A673 (cell line): ENCODE data around the gene CTNNBL1. TPM values are rescaled to one million over a fixed set of nuclear protein-coding genes. Genes with fewer than 3 reads are reported as not detected.

Source experiments
- BruUV-seq: library from RNA; stranded (reverse); fragments of 400-500 nt; replicated peaks from 2 replicates; lab custom pipeline; 2021; lab: Mats Ljungman, UMichigan
- CTCF ChIA-PET: fragments of 300-600 bp; sonication (Branson Sonifier 250); formaldehyde crosslinking; loops from one replicate; lab custom pipeline; 2022; ENCODE audit warnings: antibody characterized with exemption; lab: Charles Lee
- POLR2A ChIA-PET: fragments of 300-600 bp; sonication (Branson Sonifier 250); formaldehyde crosslinking; loops from one replicate; lab custom pipeline; 2022; ENCODE audit warnings: antibody characterized with exemption; ENCODE audit not compliant: low non-redundant PET; lab: Charles Lee
- DNase-seq: peaks from one replicate; pipeline ENCODE4 v3.0.0-alpha.2; 2015; ENCODE audit warnings: low spot score
- H3K27ac ChIP-seq: fragments of 200-600 bp; sonication (generic); 2 replicates; pipeline ENCODE4 v1.5.1; 2016; ENCODE audit warnings: mixed run types, low read depth, mild to moderate bottlenecking, mixed read lengths, antibody characterized with exemption, low read length; ENCODE audit not compliant: poor library complexity, severe bottlenecking
- H3K27me3 ChIP-seq: fragments of 200-600 bp; sonication (generic); replicated peaks from 2 replicates; pipeline ENCODE4 v1.6.1; 2017; ENCODE audit warnings: mixed run types, low read depth, mild to moderate bottlenecking, mixed read lengths, antibody characterized with exemption, low read length; ENCODE audit not compliant: insufficient read depth, poor library complexity
- H3K36me3 ChIP-seq: fragments of 200-600 bp; sonication (generic); 2 replicates; pipeline ENCODE4 v1.6.1; 2016; ENCODE audit warnings: mixed run types, mild to moderate bottlenecking, mixed read lengths, antibody characterized with exemption, low read length; ENCODE audit not compliant: insufficient read depth, poor library complexity, severe bottlenecking
- H3K4me1 ChIP-seq: fragments of 200-600 bp; sonication (generic); 2 replicates; pipeline ENCODE4 v1.6.1; 2017; ENCODE audit warnings: mixed run types, mild to moderate bottlenecking, mixed read lengths, antibody characterized with exemption, low read length; ENCODE audit not compliant: insufficient read depth, poor library complexity, severe bottlenecking
- H3K4me3 ChIP-seq: fragments of 200-600 bp; sonication (generic); 2 replicates; pipeline ENCODE4 v1.5.1; 2016; ENCODE audit warnings: low read depth, mixed run types, mild to moderate bottlenecking, mixed read lengths, low read length; ENCODE audit not compliant: poor library complexity, severe bottlenecking
- H3K9me3 ChIP-seq: fragments of 200-600 bp; sonication (generic); 2 replicates; pipeline ENCODE4 v1.6.1; 2016; ENCODE audit warnings: mixed run types, low read depth, mild to moderate bottlenecking, mixed read lengths, antibody characterized with exemption, low read length; ENCODE audit not compliant: poor library complexity, severe bottlenecking
- CTCF ChIP-seq: fragments of 300-800, 200-600 bp; sonication (generic); conservative IDR thresholded peaks from 2 replicates; pipeline ENCODE4 v1.5.1; 2017; ENCODE audit warnings: low read depth, mild to moderate bottlenecking, antibody characterized with exemption, low read length, moderate library complexity, mixed read lengths
- EZH2 ChIP-seq: fragments of 200-600 bp; sonication (generic); IDR thresholded peaks from 2 replicates; pipeline ENCODE4 v1.6.1; 2017; ENCODE audit warnings: borderline replicate concordance, low read depth, mild to moderate bottlenecking, mixed read lengths, antibody characterized with exemption, low read length; ENCODE audit not compliant: poor library complexity, severe bottlenecking
- intact Hi-C: fragments of 100-400 bp; cut with micrococcal nuclease; formaldehyde crosslinking; loops from one replicate; pipeline ENCODE4 v1.10.0; 2022; ENCODE audit not compliant: unreplicated experiment
- total RNA-seq: library from RNA; stranded (reverse); gene quantifications from 2 replicates; pipeline ENCODE4 v1.2.3, GENCODE V29; 2021

Gene CTNNBL1
- total RNA-seq, 1 experiment from 2014 or later = 88.5 TPM

- no TSS peak for BruUV-seq
- H3K27me3 ChIP-seq = no peaks in the 10 kb centered on the region
- no peak overlapping the region for H3K4me3 ChIP-seq
- H3K9me3 ChIP-seq = no peaks in the 10 kb centered on the region
- H3K4me1 ChIP-seq = peaks cover 77% of the 10 kb centered on the region
- H3K36me3 ChIP-seq = no peaks in the 10 kb centered on the region
- DNase-seq = peak; percentile 73
- CTCF ChIA-PET = interaction anchor here (0.6 kb wide), 1 partner anchor 9 kb away, joined by 3 read pairs; no protein-coding TSS in a partner anchor
- peak overlapping the region; percentile 52 for H3K27ac ChIP-seq
- intact Hi-C loops = no loop called here
- POLR2A ChIA-PET = interaction anchor here (0.6 kb wide), 1 partner anchor 818 kb away, joined by 6 read pairs; no protein-coding TSS in a partner anchor
- TF ChIP-seq EZH2 (no peak), CTCF (no peak)
Measured at GRCh38 chr20:37911261-37911660, 217.4 kb downstream of the CTNNBL1 start.

GRCh38 chr20:37911838-37912281, 218.0 kb downstream of the CTNNBL1 start:
- CTCF ChIA-PET = interaction anchor here (0.6 kb wide), 1 partner anchor 9 kb away, joined by 3 read pairs; no protein-coding TSS in a partner anchor
- peak; percentile 91 for DNase-seq
- H3K27ac ChIP-seq = peak overlapping the region; percentile 52

GRCh38 chr20:37912874-37913273, 219.0 kb downstream of the CTNNBL1 start:
- Histone ChIP-seq H3K36me3 (no peaks in the 10 kb centered on the region), H3K9me3 (no peaks in the 10 kb centered on the region), H3K27me3 (no peaks in the 10 kb centered on the region), H3K4me3 (no peak overlapping the region), H3K27ac (peak overlapping the region; percentile 52), H3K4me1 (peaks cover 77% of the 10 kb centered on the region)
- DNase-seq = no peak
- intact Hi-C loops = no loop called here
- ChIA-PET POLR2A (no interaction called here), CTCF (interaction anchor here (0.6 kb wide), 1 partner anchor 444 kb away, joined by 5 read pairs; no protein-coding TSS in a partner anchor)
- TF ChIP-seq CTCF (no peak), EZH2 (no peak)
- no TSS peak for BruUV-seq

More at GRCh38 chr20:37911838-37912281, 218.0 kb downstream of the CTNNBL1 start:
- Histone ChIP-seq H3K4me3 (no peak overlapping the region), H3K27me3 (no peaks in the 10 kb centered on the region), H3K4me1 (peaks cover 77% of the 10 kb centered on the region), H3K9me3 (no peaks in the 10 kb centered on the region), H3K36me3 (no peaks in the 10 kb centered on the region)
- BruUV-seq = no TSS peak
- POLR2A ChIA-PET = interaction anchor here (0.6 kb wide), 1 partner anchor 819 kb away, joined by 6 read pairs; no protein-coding TSS in a partner anchor
- TF ChIP-seq CTCF (no peak), EZH2 (no peak)
- intact Hi-C loops = no loop called here
